H9 (cell line): ENCODE data around the gene CDNF. TPM values are rescaled to one million over a fixed set of nuclear protein-coding genes. Genes with fewer than 3 reads are reported as not detected.

Source experiments
- DNase-seq: peaks from one replicate; pipeline ENCODE4 v3.0.0-alpha.2; 2017
- H2AFZ ChIP-seq: one replicate; pipeline ENCODE4 v1.6.1; 2013; ENCODE audit warnings: mild to moderate bottlenecking, low read length, control low read depth, moderate library complexity
- H2AK5ac ChIP-seq: 2 replicates; pipeline ENCODE4 v1.6.1; 2013; ENCODE audit warnings: low read length, control low read depth, mixed read lengths; ENCODE audit not compliant: insufficient read length
- H2BK120ac ChIP-seq: one replicate; pipeline ENCODE4 v1.6.1; 2013; ENCODE audit warnings: low read depth, mild to moderate bottlenecking, low read length, control low read depth, inconsistent platforms; ENCODE audit not compliant: poor library complexity, severe bottlenecking
- H2BK12ac ChIP-seq: 2 replicates; pipeline ENCODE4 v1.6.1; 2013; ENCODE audit warnings: low read length, control low read depth, mixed read lengths, low read depth; ENCODE audit not compliant: insufficient read length
- H2BK15ac ChIP-seq: 2 replicates; pipeline ENCODE4 v1.6.1; 2013; ENCODE audit warnings: low read depth, low read length, control low read depth
- H2BK20ac ChIP-seq: one replicate; pipeline ENCODE4 v1.6.1; 2013; ENCODE audit warnings: low read depth, mild to moderate bottlenecking, low read length, control low read depth, inconsistent platforms; ENCODE audit not compliant: poor library complexity, severe bottlenecking
- H2BK5ac ChIP-seq: 2 replicates; pipeline ENCODE4 v1.6.1; 2013; ENCODE audit warnings: low read length, control low read depth, mixed read lengths; ENCODE audit not compliant: insufficient read length
- H3K14ac ChIP-seq: 2 replicates; pipeline ENCODE4 v1.6.1; 2013; ENCODE audit warnings: low read length, control low read depth; ENCODE audit not compliant: insufficient read depth
- H3K18ac ChIP-seq: 2 replicates; pipeline ENCODE4 v1.6.1; 2013; ENCODE audit warnings: low read depth, mild to moderate bottlenecking, mixed read lengths, low read length, control low read depth; ENCODE audit not compliant: insufficient read length
- H3K23ac ChIP-seq: 2 replicates; pipeline ENCODE4 v1.6.1; 2013; ENCODE audit warnings: low read length, control low read depth, mixed read lengths, low read depth; ENCODE audit not compliant: insufficient read length
- H3K23me2 ChIP-seq: 2 replicates; pipeline ENCODE4 v1.6.1; 2013; ENCODE audit warnings: low read depth, mild to moderate bottlenecking, mixed read lengths, low read length, control low read depth; ENCODE audit not compliant: insufficient read length, poor library complexity, severe bottlenecking
- H3K27ac ChIP-seq: 2 replicates; pipeline ENCODE4 v1.5.1; 2013; ENCODE audit warnings: low read length, control low read depth, mixed read lengths, low read depth; ENCODE audit not compliant: insufficient read length
- H3K27me3 ChIP-seq: 2 replicates; pipeline ENCODE4 v1.6.1; 2013; ENCODE audit warnings: low read length, control low read depth, inconsistent platforms; ENCODE audit not compliant: insufficient read depth
- H3K4ac ChIP-seq: 2 replicates; pipeline ENCODE4 v1.6.1; 2013; ENCODE audit warnings: low read depth, mild to moderate bottlenecking, control low read depth, inconsistent platforms, low read length, moderate library complexity
- H3K4me1 ChIP-seq: 2 replicates; pipeline ENCODE4 v1.6.1; 2013; ENCODE audit warnings: low read length, control low read depth, inconsistent platforms; ENCODE audit not compliant: insufficient read depth
- H3K4me2 ChIP-seq: 2 replicates; pipeline ENCODE4 v1.6.1; 2013; ENCODE audit warnings: low read length, control low read depth, mixed read lengths; ENCODE audit not compliant: insufficient read length, insufficient read depth
- H3K56ac ChIP-seq: 2 replicates; pipeline ENCODE4 v1.6.1; 2013; ENCODE audit warnings: low read depth, mild to moderate bottlenecking, mixed read lengths, low read length, control low read depth; ENCODE audit not compliant: insufficient read length
- H3K79me1 ChIP-seq: 2 replicates; pipeline ENCODE4 v1.6.1; 2013; ENCODE audit warnings: low read depth, mild to moderate bottlenecking, moderate library complexity, low read length, control low read depth, inconsistent platforms; ENCODE audit not compliant: insufficient read depth, poor library complexity, severe bottlenecking
- H3K79me2 ChIP-seq: 2 replicates; pipeline ENCODE4 v1.6.1; 2013; ENCODE audit warnings: low read length, control low read depth, inconsistent platforms; ENCODE audit not compliant: insufficient read depth
- H3K9ac ChIP-seq: 2 replicates; pipeline ENCODE4 v1.6.1; 2013; ENCODE audit warnings: low read length, control low read depth, mixed read lengths; ENCODE audit not compliant: insufficient read length; ENCODE audit errors: extremely low read depth
- H3K9me3 ChIP-seq: one replicate; pipeline ENCODE4 v1.6.1; 2013; ENCODE audit warnings: low read depth, low read length, inconsistent platforms; ENCODE audit not compliant: control insufficient read depth
- H3T11ph ChIP-seq: one replicate; pipeline ENCODE4 v1.6.1; 2013; ENCODE audit warnings: mild to moderate bottlenecking, low read length, control low read depth, inconsistent platforms
- H4K20me1 ChIP-seq: one replicate; pipeline ENCODE4 v1.6.1; 2013; ENCODE audit not compliant: control insufficient read depth, insufficient read length, insufficient read depth
- H4K5ac ChIP-seq: 2 replicates; pipeline ENCODE4 v1.6.1; 2013; ENCODE audit warnings: low read depth, mild to moderate bottlenecking, mixed read lengths, low read length, control low read depth; ENCODE audit not compliant: insufficient read length
- H4K8ac ChIP-seq: replicated peaks from 2 replicates; pipeline ENCODE4 v1.6.1; 2013; ENCODE audit warnings: low read length, control low read depth, mixed read lengths, low read depth; ENCODE audit not compliant: insufficient read length
- H4K91ac ChIP-seq: 2 replicates; pipeline ENCODE4 v1.6.1; 2013; ENCODE audit warnings: low read depth, mild to moderate bottlenecking, moderate library complexity, mixed read lengths, low read length, control low read depth; ENCODE audit not compliant: insufficient read length
- H3K27ac Mint-ChIP-seq, 3 experiments: 2 replicates in 2 of 3; 3 replicates in 1 of 3; pipeline ENCODE4 v1.8.0; 2020 to 2021; ENCODE audit warnings: mixed read lengths in 3 of 3, mild to moderate bottlenecking in 1 of 3, moderate library complexity in 1 of 3
- H3K27me3 Mint-ChIP-seq: 2 replicates; pipeline ENCODE4 v1.8.0; 2021; ENCODE audit warnings: low read depth, mild to moderate bottlenecking, moderate library complexity, mixed read lengths
- H3K36me3 Mint-ChIP-seq, 3 experiments: 2 replicates in 2 of 3; 3 replicates in 1 of 3; pipeline ENCODE4 v1.8.0; 2020 to 2021; ENCODE audit warnings: low read depth in 3 of 3, mixed read lengths in 3 of 3; ENCODE audit not compliant: insufficient read depth in 1 of 3
- H3K4me1 Mint-ChIP-seq, 2 experiments: 2 replicates each; pipeline ENCODE4 v1.8.0; 2020; ENCODE audit warnings: mixed read lengths in 2 of 2
- H3K4me3 Mint-ChIP-seq, 2 experiments: 2 replicates in 1 of 2; 3 replicates in 1 of 2; pipeline ENCODE4 v1.8.0; 2020 to 2021; ENCODE audit warnings: mild to moderate bottlenecking in 2 of 2, mixed read lengths in 2 of 2, moderate library complexity in 1 of 2
- H3K9me3 Mint-ChIP-seq, 2 experiments: 2 replicates in 1 of 2; 3 replicates in 1 of 2; pipeline ENCODE4 v1.8.0; 2020; ENCODE audit warnings: mild to moderate bottlenecking in 2 of 2, mixed read lengths in 2 of 2, moderate library complexity in 1 of 2
- WGBS: extraction: QIAGEN DNeasy Blood & Tissue Kit; methylation state at CpG from one replicate; pipeline ENCODE4 v1.1.7; 2013; ENCODE audit warnings: missing lambda C conversion rate, low lambda C conversion rate, mixed read lengths; ENCODE audit not compliant: insufficient read length; ENCODE audit errors: extremely low coverage; 5-methylcytosine and 5-hydroxymethylcytosine counted together
- total RNA-seq: library from RNA; stranded (reverse); gene quantifications from 2 replicates; pipeline ENCODE4 v1.2.1, GENCODE V29; 2021
- TF ChIP-seq, protein P1 (sequence below): fragments of 200-600 bp; sonication (generic); conservative IDR thresholded peaks from 3 replicates; pipeline ENCODE4 v1.8.0; 2021; ENCODE audit warnings: antibody characterized with exemption, mild to moderate bottlenecking

CDNF gene
- total RNA-seq, 1 experiment from 2014 or later, result 1.3 TPM

DNA sequence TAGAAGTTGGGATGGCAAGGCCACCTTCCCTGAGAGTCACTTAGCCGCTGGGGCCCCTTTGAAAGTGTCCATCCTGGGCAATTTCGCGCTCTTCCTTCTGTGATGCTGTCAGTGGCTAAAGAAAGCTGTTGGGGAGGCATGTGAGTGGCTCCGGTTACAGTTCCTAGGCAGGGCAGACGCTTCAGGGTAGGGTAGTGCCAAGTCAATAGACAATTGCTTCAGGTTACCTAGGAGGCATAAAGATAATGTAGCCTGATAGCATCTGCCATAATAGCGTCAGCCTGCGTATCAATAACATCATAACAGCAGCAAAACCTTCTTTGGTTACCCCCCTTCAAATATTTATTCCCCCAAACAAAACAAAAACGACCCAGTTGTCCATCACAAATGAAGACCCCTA lies 63.0 kb downstream of the CDNF start, which contains the start of gene FAM107B:
Gene FAM107B (minus strand): TSS at position 101 of the 400 bp plus-strand sequence. CDS start 234 bp downstream, outside the sequence.
- no peak within 1 kb of the TSS for H2AFZ ChIP-seq
- H3K79me1 ChIP-seq, result no peaks in the 10 kb centered on the region
- no peak within 1 kb of the TSS for H3K4me2 ChIP-seq
- H3K23ac ChIP-seq, result no peak within 1 kb of the TSS
- Mint-ChIP-seq H3K27me3 (peaks cover 2% of the 10 kb centered on the region; the same call in 1 of the 2 replicates), H3K27ac (no peak within 1 kb of the TSS), H3K9me3 (no peaks in the 10 kb centered on the region), H3K4me1 (peaks cover 0 to 3% of the 10 kb centered on the region in 2 experiments; a peak in 1 of 4 replicates), H3K4me3 (no peak within 1 kb of the TSS), H3K36me3 (no peaks in the 10 kb centered on the region; a peak in 1 of 7 replicates)
- TF ChIP-seq, protein P1, sequence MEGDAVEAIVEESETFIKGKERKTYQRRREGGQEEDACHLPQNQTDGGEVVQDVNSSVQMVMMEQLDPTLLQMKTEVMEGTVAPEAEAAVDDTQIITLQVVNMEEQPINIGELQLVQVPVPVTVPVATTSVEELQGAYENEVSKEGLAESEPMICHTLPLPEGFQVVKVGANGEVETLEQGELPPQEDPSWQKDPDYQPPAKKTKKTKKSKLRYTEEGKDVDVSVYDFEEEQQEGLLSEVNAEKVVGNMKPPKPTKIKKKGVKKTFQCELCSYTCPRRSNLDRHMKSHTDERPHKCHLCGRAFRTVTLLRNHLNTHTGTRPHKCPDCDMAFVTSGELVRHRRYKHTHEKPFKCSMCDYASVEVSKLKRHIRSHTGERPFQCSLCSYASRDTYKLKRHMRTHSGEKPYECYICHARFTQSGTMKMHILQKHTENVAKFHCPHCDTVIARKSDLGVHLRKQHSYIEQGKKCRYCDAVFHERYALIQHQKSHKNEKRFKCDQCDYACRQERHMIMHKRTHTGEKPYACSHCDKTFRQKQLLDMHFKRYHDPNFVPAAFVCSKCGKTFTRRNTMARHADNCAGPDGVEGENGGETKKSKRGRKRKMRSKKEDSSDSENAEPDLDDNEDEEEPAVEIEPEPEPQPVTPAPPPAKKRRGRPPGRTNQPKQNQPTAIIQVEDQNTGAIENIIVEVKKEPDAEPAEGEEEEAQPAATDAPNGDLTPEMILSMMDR, result no peak
- no peak within 1 kb of the TSS for H2BK5ac ChIP-seq
- no peak within 1 kb of the TSS for H3K56ac ChIP-seq
- H3K79me2 ChIP-seq, result no peaks in the 10 kb centered on the region
- no peaks in the 10 kb centered on the region for H3K4me1 ChIP-seq
- no peak within 1 kb of the TSS for H4K91ac ChIP-seq
- no peak within 1 kb of the TSS for H4K5ac ChIP-seq
- no peaks in the 10 kb centered on the region for H3K23me2 ChIP-seq
- H2BK120ac ChIP-seq, result no peak within 1 kb of the TSS
- no peaks in the 10 kb centered on the region for H4K20me1 ChIP-seq
- no peak within 1 kb of the TSS for H3K9ac ChIP-seq
- H3K18ac ChIP-seq, result no peak within 1 kb of the TSS
- no peak within 1 kb of the TSS for H3K27ac ChIP-seq
- no peak within 1 kb of the TSS for H4K8ac ChIP-seq
- H3K14ac ChIP-seq, result no peak within 1 kb of the TSS
- no peaks in the 10 kb centered on the region for H3K27me3 ChIP-seq
- no peaks in the 10 kb centered on the region for H3K9me3 ChIP-seq
- H2BK20ac ChIP-seq, result no peak within 1 kb of the TSS
- no CpG with 5 or more reads among the region's 8 CpGs for WGBS
- no peak within 1 kb of the TSS for H3K4ac ChIP-seq
- no peak within 1 kb of the TSS for H2BK15ac ChIP-seq
- no peak within 1 kb of the TSS for H2AK5ac ChIP-seq
- no peak for DNase-seq
- H3T11ph ChIP-seq, result no peak within 1 kb of the TSS
- H2BK12ac ChIP-seq, result no peak within 1 kb of the TSS
